ENCODE data around the gene NATD1. TPM values are rescaled to one million over a fixed set of nuclear protein-coding genes. Genes with fewer than 3 reads are reported as not detected.

NATD1 gene
- polyA plus RNA-seq, 3 donors = 5.2 to 12.8 (median 7.3) TPM

- WGBS, 3 donors = 86 to 93% (median 88%) methylated on average over 4 of the region's 4 CpGs
- no peak overlapping the region for H3K27ac ChIP-seq (ENCODE audit: low read depth, low read length)
These were observed 63.8 kb downstream of the NATD1 start for GRCh38 chr17:21189361-21189760.

Other genes with a start within 250 kb of the NATD1 start
- 10 to 100 TPM; 37.8 to 47.9 (median 43.5) TPM for gene USP22, start 210.4 kb downstream of the NATD1 start, polyA plus RNA-seq
- 10 to 100 TPM; 19.7 to 44.8 (median 25.2) TPM for gene DHRS7B, start 126.4 kb downstream of the NATD1 start, polyA plus RNA-seq
- 10 to 100 TPM; 17.7 to 39.3 (median 23.8) TPM for gene TMEM11, start 39.2 kb downstream of the NATD1 start, polyA plus RNA-seq
- gene MAP2K3, start 31.3 kb upstream of the NATD1 start, polyA plus RNA-seq = 100 to 1,000 TPM in 1 of 3 donors, 10 to 100 TPM in 2; 16.2 to 102 (median 32.1) TPM
- gene KCNJ12, start 122.9 kb upstream of the NATD1 start, polyA plus RNA-seq = 1 to 10 TPM in 1 of 3 donors, under 1 TPM in 2; 0.12 to 2.1 (median 0.51) TPM